Brain microvascular endothelial cell (primary cell): ENCODE measurements around the gene MAT1A.

Experiments used
- DNase-seq: peaks from one replicate; pipeline ENCODE4 v3.0.0-alpha.2; 2020
- H3K27ac ChIP-seq: fragments of 250-450 bp; sonication (Bioruptor Pico); 2 replicates; pipeline ENCODE4 v1.5.1; 2020; ENCODE audit warnings: mild to moderate bottlenecking, moderate library complexity
- H3K27me3 ChIP-seq: fragments of 250-450 bp; sonication (Bioruptor Pico); replicated peaks from 2 replicates; pipeline ENCODE4 v1.5.1; 2020; ENCODE audit warnings: mild to moderate bottlenecking
- H3K36me3 ChIP-seq: fragments of 250-450 bp; sonication (Bioruptor Pico); replicated peaks from 2 replicates; pipeline ENCODE4 v1.5.1; 2020; ENCODE audit warnings: mild to moderate bottlenecking
- H3K4me3 ChIP-seq: 2 replicates; pipeline ENCODE4 v1.5.1; 2011; ENCODE audit warnings: low read depth, mild to moderate bottlenecking, control low read depth, low read length, moderate library complexity
- CTCF ChIP-seq: IDR thresholded peaks from 2 replicates; pipeline ENCODE4 v1.5.1; 2011; ENCODE audit warnings: low read depth, mild to moderate bottlenecking, moderate library complexity, low read length, control low read depth, inconsistent platforms; ENCODE audit errors: missing control alignments
- in situ Hi-C: cut with HindIII; loops from 2 replicates; pipeline ENCODE4 v1.10.0; 2017; ENCODE audit warnings: low sequenced_read_pairs, low pct_ligation_motif_present

MAT1A gene

GRCh38 chr10:80268938-80269588 lies 20.4 kb downstream of the MAT1A start:
- Histone ChIP-seq H3K4me3 (no peak overlapping the region), H3K27ac (no peak overlapping the region), H3K36me3 (no peaks in the 10 kb centered on the region), H3K27me3 (no peaks in the 10 kb centered on the region)
- TF ChIP-seq CTCF: no peak
- in situ Hi-C loops: no loop called here
- DNase-seq: no peak

GRCh38 chr10:80268266-80268665 lies 21.2 kb downstream of the MAT1A start:
- Histone ChIP-seq H3K36me3 (no peaks in the 10 kb centered on the region), H3K4me3 (no peak overlapping the region), H3K27ac (no peak overlapping the region), H3K27me3 (no peaks in the 10 kb centered on the region)
- no peak for DNase-seq
- in situ Hi-C loops: no loop called here
- no peak for TF ChIP-seq CTCF

DNA sequence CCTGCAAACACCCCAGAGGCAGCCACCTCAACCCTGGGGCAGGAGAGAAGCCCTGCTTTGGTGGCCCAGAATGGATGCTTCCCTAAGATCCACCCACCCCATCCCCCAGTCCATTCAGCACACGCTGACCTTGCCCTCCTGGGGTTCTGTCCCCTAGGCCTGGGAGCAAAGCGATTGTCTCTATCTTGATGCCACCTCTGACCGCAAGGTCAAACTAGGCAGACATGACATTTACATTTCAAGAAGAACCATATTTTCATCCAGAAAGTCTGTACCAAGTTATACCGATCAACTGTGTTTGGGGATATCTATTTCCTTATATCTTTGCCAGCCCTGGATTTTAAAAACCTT lies 23.0 kb downstream of the MAT1A start:
- no peaks in the 10 kb centered on the region for H3K27me3 ChIP-seq
- DNase-seq: no peak
- no peak for TF ChIP-seq CTCF
- H3K4me3 ChIP-seq: no peak overlapping the region
- no peaks in the 10 kb centered on the region for H3K36me3 ChIP-seq
- no peak overlapping the region for H3K27ac ChIP-seq
- in situ Hi-C loops: no loop called here

- no peak for DNase-seq
- H3K27me3 ChIP-seq: no peaks in the 10 kb centered on the region
- no peaks in the 10 kb centered on the region for H3K36me3 ChIP-seq
- in situ Hi-C loops: no loop called here
- no peak overlapping the region for H3K4me3 ChIP-seq
- no peak for TF ChIP-seq CTCF
- H3K27ac ChIP-seq: no peak overlapping the region
Observed at GRCh38 chr10:80265740-80266512, 23.5 kb downstream of the MAT1A start.

GRCh38 chr10:80264081-80265056 lies 25.1 kb downstream of the MAT1A start:
- H3K36me3 ChIP-seq: no peaks in the 10 kb centered on the region
- H3K27me3 ChIP-seq: no peaks in the 10 kb centered on the region
- TF ChIP-seq CTCF: no peak
- no peak for DNase-seq
- H3K4me3 ChIP-seq: no peak overlapping the region
- in situ Hi-C loops: no loop called here
- H3K27ac ChIP-seq: no peak overlapping the region
